Fibroblast of lung (primary cell): ENCODE data around the gene SNX18. TPM values are rescaled to one million over a fixed set of nuclear protein-coding genes. Genes with fewer than 3 reads are reported as not detected.

ENCODE experiments used
- DNase-seq, 2 donors: peaks; one replicate each; pipeline versions ENCODE4 v3.0.0 to v3.0.0-alpha.2; 2010; ENCODE audit warnings: low read depth in 2 of 2
- H2AFZ ChIP-seq: 2 replicates; pipeline ENCODE4 v1.5.1; 2012; ENCODE audit warnings: low read length, control low read depth, inconsistent platforms
- H3K27ac ChIP-seq: 2 replicates; pipeline ENCODE4 v1.5.1; 2011; ENCODE audit warnings: low read length, control low read depth; ENCODE audit not compliant: insufficient read depth
- H3K27me3 ChIP-seq: 2 replicates; pipeline ENCODE4 v1.5.1; 2011; ENCODE audit warnings: mild to moderate bottlenecking, low read length; ENCODE audit not compliant: control insufficient read depth, insufficient read depth
- H3K36me3 ChIP-seq: 2 replicates; pipeline ENCODE4 v1.5.1; 2011; ENCODE audit warnings: low read length; ENCODE audit not compliant: control insufficient read depth, insufficient read depth
- H3K4me1 ChIP-seq: 2 replicates; pipeline ENCODE4 v1.5.1; 2011; ENCODE audit warnings: low read length; ENCODE audit not compliant: control insufficient read depth, insufficient read depth; ENCODE audit errors: extremely low read depth
- H3K4me2 ChIP-seq: 2 replicates; pipeline ENCODE4 v1.5.1; 2011; ENCODE audit warnings: low read length, control low read depth; ENCODE audit not compliant: insufficient read depth; ENCODE audit errors: extremely low read depth
- H3K4me3 ChIP-seq, 4 experiments: fragments of 200-600 bp in 1 of 4; sonication (generic) in 1 of 4; replicated peaks in 1 of 4; 2 replicates each; pipeline ENCODE4 v1.5.1; 2011 to 2016; ENCODE audit warnings: low read length in 4 of 4, low read depth in 3 of 4, mild to moderate bottlenecking in 3 of 4, control low read depth in 2 of 4, inconsistent platforms in 1 of 4, mixed read lengths in 1 of 4; ENCODE audit not compliant: insufficient read depth in 1 of 4; ENCODE audit errors: control extremely low read depth in 1 of 4
- H3K79me2 ChIP-seq: 2 replicates; pipeline ENCODE4 v1.5.1; 2012; ENCODE audit warnings: mild to moderate bottlenecking, low read length, inconsistent platforms; ENCODE audit not compliant: control insufficient read depth, insufficient read depth
- H3K9ac ChIP-seq: 2 replicates; pipeline ENCODE4 v1.5.1; 2011; ENCODE audit warnings: mild to moderate bottlenecking, low read length, control low read depth; ENCODE audit not compliant: insufficient read depth
- H3K9me3 ChIP-seq: 2 replicates; pipeline ENCODE4 v1.5.1; 2012; ENCODE audit warnings: low read depth, low read length; ENCODE audit not compliant: control insufficient read depth, insufficient read depth
- H4K20me1 ChIP-seq: 2 replicates; pipeline ENCODE4 v1.5.1; 2011; ENCODE audit warnings: low read length; ENCODE audit not compliant: control insufficient read depth, insufficient read depth; ENCODE audit errors: extremely low read depth
- CTCF ChIP-seq, 2 donors: IDR thresholded peaks in 1 of 2; conservative IDR thresholded peaks in 1 of 2; 1 replicate in 1 of 2; 2 replicates in 1 of 2; pipeline ENCODE4 v1.5.1; 2011 to 2012; ENCODE audit warnings: low read length in 2 of 2, control low read depth in 1 of 2, inconsistent platforms in 1 of 2, low read depth in 1 of 2, mild to moderate bottlenecking in 1 of 2
- EZH2 ChIP-seq: IDR thresholded peaks from 2 replicates; pipeline ENCODE4 v1.5.1; 2012; ENCODE audit warnings: low read length, control low read depth, mild to moderate bottlenecking; ENCODE audit errors: missing control alignments
- polyA plus RNA-seq, 2 donors: library from polyadenylated mRNA; depleted of rRNA in 1 of 2; stranded (reverse) in 1 of 2; unstranded in 1 of 2; fragments of >200 nt; gene quantifications; 2 replicates each; pipeline ENCODE4 v1.2.1, GENCODE V29; 2011 to 2012; ENCODE audit warnings: missing spikeins in 1 of 2
- total RNA-seq: library from RNA; depleted of rRNA; stranded (reverse); fragments of >200 nt; gene quantifications from 2 replicates; pipeline ENCODE4 v1.2.1, GENCODE V29; 2014

The SNX18 gene
- total and polyA plus RNA-seq, 2 donors (not counting 1 experiment from before 2014, with no cell fraction given), result 80.1 to 109 TPM

DNA sequence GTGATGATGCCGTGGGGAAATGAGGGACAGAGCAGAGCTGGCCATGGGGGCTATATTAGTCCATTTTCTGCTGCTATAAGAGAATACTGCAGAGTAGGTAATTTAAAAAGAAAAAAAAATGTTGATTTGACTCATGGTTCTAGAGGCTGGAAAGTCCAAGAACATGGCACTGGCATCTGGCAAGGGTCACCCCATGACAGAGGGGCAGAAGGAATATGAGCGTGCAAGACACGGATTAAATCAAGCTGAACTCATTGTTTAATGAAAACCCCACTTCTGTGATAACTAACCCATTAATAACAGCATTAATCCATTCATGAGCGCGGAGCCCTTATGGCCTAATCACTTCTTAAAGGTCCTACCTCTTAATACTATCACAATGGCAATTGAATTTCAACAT, 68.8 kb downstream of the SNX18 start:
- Histone ChIP-seq H3K36me3 (no peaks in the 10 kb centered on the region), H2AFZ (no peak overlapping the region), H3K79me2 (no peaks in the 10 kb centered on the region), H3K27ac (no peak overlapping the region), H4K20me1 (no peaks in the 10 kb centered on the region), H3K4me3 (no peak overlapping the region), H3K4me1 (no peaks in the 10 kb centered on the region), H3K4me2 (no peak overlapping the region), H3K9ac (no peak overlapping the region), H3K27me3 (no peaks in the 10 kb centered on the region), H3K9me3 (no peaks in the 10 kb centered on the region)
- no peak for DNase-seq
- TF ChIP-seq EZH2 (no peak), CTCF (conservative IDR thresholded peaks at IDR 0.05 in 1 of 2, IDR thresholded peaks at IDR 0.05 in 1 of 2; ENCODE audit: low read depth in 1 of 2, low read length in 2 of 2) (no peak)

GRCh38 chr5:54589786-54590185, 72.2 kb downstream of the SNX18 start:
- H3K9ac ChIP-seq, result no peak overlapping the region
- H3K27me3 ChIP-seq, result no peaks in the 10 kb centered on the region
- no peaks in the 10 kb centered on the region for H3K9me3 ChIP-seq
- no peak for DNase-seq
- no peak overlapping the region for H3K4me2 ChIP-seq
- H3K4me1 ChIP-seq, result no peaks in the 10 kb centered on the region
- no peaks in the 10 kb centered on the region for H3K79me2 ChIP-seq
- H2AFZ ChIP-seq, result no peak overlapping the region
- H3K4me3 ChIP-seq, result no peak overlapping the region
- H3K27ac ChIP-seq, result no peak overlapping the region
- no peaks in the 10 kb centered on the region for H4K20me1 ChIP-seq
- TF ChIP-seq EZH2 (no peak), CTCF (conservative IDR thresholded peaks at IDR 0.05 in 1 of 2, IDR thresholded peaks at IDR 0.05 in 1 of 2; ENCODE audit: low read depth in 1 of 2, low read length in 2 of 2) (no peak)
- H3K36me3 ChIP-seq, result no peaks in the 10 kb centered on the region

DNA sequence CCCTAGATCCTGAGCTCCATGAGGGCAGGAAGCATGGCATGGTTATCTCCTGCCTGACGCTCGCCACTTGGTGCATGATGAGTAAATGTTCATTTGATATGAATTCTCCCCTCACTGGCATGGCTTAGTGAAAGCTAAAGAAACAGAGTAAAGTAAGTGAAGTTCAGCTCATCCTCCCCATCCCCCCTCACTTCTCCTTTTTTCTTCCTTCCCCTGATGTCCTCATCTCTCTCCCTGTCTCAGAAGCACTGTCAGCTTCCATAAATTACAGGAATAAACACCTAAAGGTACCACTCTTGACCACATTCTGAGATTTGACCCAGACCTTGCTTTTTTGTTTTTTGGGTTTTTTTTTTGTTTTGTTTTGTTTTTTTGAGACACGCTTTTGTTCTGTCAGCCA, 73.3 kb downstream of the SNX18 start:
- H3K27ac ChIP-seq, result no peak overlapping the region
- H3K4me1 ChIP-seq, result no peaks in the 10 kb centered on the region
- no peak for DNase-seq
- no peak overlapping the region for H3K4me2 ChIP-seq
- TF ChIP-seq CTCF (conservative IDR thresholded peaks at IDR 0.05 in 1 of 2, IDR thresholded peaks at IDR 0.05 in 1 of 2; ENCODE audit: low read depth in 1 of 2, low read length in 2 of 2) (no peak), EZH2 (no peak)
- no peaks in the 10 kb centered on the region for H3K9me3 ChIP-seq
- H4K20me1 ChIP-seq, result no peaks in the 10 kb centered on the region
- no peaks in the 10 kb centered on the region for H3K27me3 ChIP-seq
- no peak overlapping the region for H3K4me3 ChIP-seq
- no peaks in the 10 kb centered on the region for H3K36me3 ChIP-seq
- no peak overlapping the region for H3K9ac ChIP-seq
- no peak overlapping the region for H2AFZ ChIP-seq
- H3K79me2 ChIP-seq, result no peaks in the 10 kb centered on the region
